ENCODE measurements around the gene SESTD1. TPM values are rescaled to one million over a fixed set of nuclear protein-coding genes. Genes with fewer than 3 reads are reported as not detected.

Gene SESTD1
- polyA plus RNA-seq, 1 donor from 2014 or later: 39.5 TPM

GRCh38 chr2:179071810-179072355 lies 192.7 kb downstream of the SESTD1 start:
- Histone ChIP-seq H3K27me3 (ENCODE audit: insufficient read depth, low read depth, low read length) (no peaks in the 10 kb centered on the region), H2AFZ (ENCODE audit: low read depth, low read length) (no peak overlapping the region)
- TF ChIP-seq, protein P1, sequence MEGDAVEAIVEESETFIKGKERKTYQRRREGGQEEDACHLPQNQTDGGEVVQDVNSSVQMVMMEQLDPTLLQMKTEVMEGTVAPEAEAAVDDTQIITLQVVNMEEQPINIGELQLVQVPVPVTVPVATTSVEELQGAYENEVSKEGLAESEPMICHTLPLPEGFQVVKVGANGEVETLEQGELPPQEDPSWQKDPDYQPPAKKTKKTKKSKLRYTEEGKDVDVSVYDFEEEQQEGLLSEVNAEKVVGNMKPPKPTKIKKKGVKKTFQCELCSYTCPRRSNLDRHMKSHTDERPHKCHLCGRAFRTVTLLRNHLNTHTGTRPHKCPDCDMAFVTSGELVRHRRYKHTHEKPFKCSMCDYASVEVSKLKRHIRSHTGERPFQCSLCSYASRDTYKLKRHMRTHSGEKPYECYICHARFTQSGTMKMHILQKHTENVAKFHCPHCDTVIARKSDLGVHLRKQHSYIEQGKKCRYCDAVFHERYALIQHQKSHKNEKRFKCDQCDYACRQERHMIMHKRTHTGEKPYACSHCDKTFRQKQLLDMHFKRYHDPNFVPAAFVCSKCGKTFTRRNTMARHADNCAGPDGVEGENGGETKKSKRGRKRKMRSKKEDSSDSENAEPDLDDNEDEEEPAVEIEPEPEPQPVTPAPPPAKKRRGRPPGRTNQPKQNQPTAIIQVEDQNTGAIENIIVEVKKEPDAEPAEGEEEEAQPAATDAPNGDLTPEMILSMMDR (IDR thresholded peaks at IDR 0.05; ENCODE audit: poor library complexity, severe bottlenecking): no peak
- TF ChIP-seq EP300 (conservative IDR thresholded peaks at IDR 0.05; ENCODE audit: poor library complexity, severe bottlenecking): no peak
- no peak for TF ChIP-seq RAD21 (conservative IDR thresholded peaks at IDR 0.05)
- TF ChIP-seq MXI1 (conservative IDR thresholded peaks at IDR 0.05; ENCODE audit: poor library complexity, severe bottlenecking): no peak
- TF ChIP-seq POLR2AphosphoS5 (IDR thresholded peaks at IDR 0.05): no peak
- no peak for TF ChIP-seq SMC3 (conservative IDR thresholded peaks at IDR 0.05; ENCODE audit: poor library complexity)
- no peak for TF ChIP-seq TAF1 (IDR thresholded peaks at IDR 0.05; ENCODE audit: low read depth)
- TF ChIP-seq REST (IDR thresholded peaks at IDR 0.05; ENCODE audit: borderline replicate concordance): no peak
- no peak for TF ChIP-seq EZH2 (IDR thresholded peaks at IDR 0.05; ENCODE audit: borderline replicate concordance, insufficient read depth, low read length, poor library complexity, severe bottlenecking)

GRCh38 chr2:179070895-179071294 lies 193.7 kb downstream of the SESTD1 start:
- Histone ChIP-seq H3K9ac (ENCODE audit: low read length) (no peak overlapping the region), H3K9me3 (ENCODE audit: low read length) (no peaks in the 10 kb centered on the region), H2AFZ (ENCODE audit: low read depth, low read length) (no peak overlapping the region), H3K27ac (ENCODE audit: low read length) (no peak overlapping the region), H3F3A (ENCODE audit: insufficient read depth, low read length, poor library complexity, severe bottlenecking) (no peaks in the 10 kb centered on the region), H3K4me2 (ENCODE audit: low read length) (no peak overlapping the region), H3K4me3 (ENCODE audit: low read length) (no peak overlapping the region), H3K9me2 (ENCODE audit: insufficient read depth, low read length) (no peaks in the 10 kb centered on the region), H3K79me2 (replicated peaks; ENCODE audit: insufficient read depth, low read length) (no peaks in the 10 kb centered on the region), H3K27me3 (ENCODE audit: insufficient read depth, low read depth, low read length) (no peaks in the 10 kb centered on the region), H3K36me3 (ENCODE audit: insufficient read depth, low read length) (no peaks in the 10 kb centered on the region), H4K20me1 (ENCODE audit: insufficient read depth) (no peaks in the 10 kb centered on the region)
- TF ChIP-seq RAD21 (conservative IDR thresholded peaks at IDR 0.05) (no peak), SMC3 (conservative IDR thresholded peaks at IDR 0.05; ENCODE audit: poor library complexity) (no peak), EP300 (conservative IDR thresholded peaks at IDR 0.05; ENCODE audit: poor library complexity, severe bottlenecking) (no peak)
- TF ChIP-seq, protein P1 (IDR thresholded peaks at IDR 0.05; ENCODE audit: poor library complexity, severe bottlenecking): no peak

More at GRCh38 chr2:179071810-179072355, 192.7 kb downstream of the SESTD1 start:
- no peaks in the 10 kb centered on the region for H3K79me2 ChIP-seq (replicated peaks; ENCODE audit: insufficient read depth, low read length)
- H3F3A ChIP-seq (ENCODE audit: insufficient read depth, low read length, poor library complexity, severe bottlenecking): no peaks in the 10 kb centered on the region
- no peak overlapping the region for H3K4me3 ChIP-seq (ENCODE audit: low read length)
- no peak overlapping the region for H3K4me2 ChIP-seq (ENCODE audit: low read length)
- H3K9ac ChIP-seq (ENCODE audit: low read length): no peak overlapping the region
- H3K36me3 ChIP-seq (ENCODE audit: insufficient read depth, low read length): no peaks in the 10 kb centered on the region
- H3K9me2 ChIP-seq (ENCODE audit: insufficient read depth, low read length): no peaks in the 10 kb centered on the region
- no peaks in the 10 kb centered on the region for H3K9me3 ChIP-seq (ENCODE audit: low read length)
- no peaks in the 10 kb centered on the region for H4K20me1 ChIP-seq (ENCODE audit: insufficient read depth)
- H3K27ac ChIP-seq (ENCODE audit: low read length): no peak overlapping the region

Measured in neural cell (in vitro differentiated cells).